Subcutaneous abdominal adipose tissue (tissue), 5 donors: ENCODE data around the gene TUSC2.
"Not testable (repeated sequence)": the region's sequence is repeated elsewhere in the genome, so short reads cannot be mapped to it uniquely, and the experiment has no call there.

Experiments
- H3K27ac ChIP-seq: one replicate; pipeline ENCODE4 v1.7.0; 2013; ENCODE audit warnings: low read depth, mild to moderate bottlenecking, inconsistent platforms, low read length, moderate library complexity
- H3K27me3 ChIP-seq, 5 donors: one replicate each; pipeline ENCODE4 v1.7.0; 2013; ENCODE audit warnings: low read length in 5 of 5, inconsistent platforms in 1 of 5; ENCODE audit not compliant: control insufficient read depth in 5 of 5, insufficient read depth in 4 of 5
- H3K36me3 ChIP-seq, 5 donors: one replicate each; pipeline ENCODE4 v1.7.0; 2013; ENCODE audit warnings: low read length in 5 of 5; ENCODE audit not compliant: control insufficient read depth in 5 of 5, insufficient read depth in 5 of 5
- H3K4me1 ChIP-seq, 5 donors: one replicate each; pipeline ENCODE4 v1.7.0; 2013; ENCODE audit warnings: low read length in 5 of 5, mild to moderate bottlenecking in 3 of 5, moderate library complexity in 1 of 5; ENCODE audit not compliant: control insufficient read depth in 5 of 5, insufficient read depth in 5 of 5
- H3K4me3 ChIP-seq, 5 donors: one replicate each; pipeline ENCODE4 v1.7.0; 2013; ENCODE audit warnings: low read length in 5 of 5, low read depth in 1 of 5
- H3K9ac ChIP-seq, 5 donors: one replicate each; pipeline ENCODE4 v1.7.0; 2013; ENCODE audit warnings: low read length in 5 of 5, mild to moderate bottlenecking in 4 of 5, moderate library complexity in 3 of 5
- H3K9me3 ChIP-seq, 5 donors: one replicate each; pipeline ENCODE4 v1.7.0; 2013; ENCODE audit warnings: low read length in 5 of 5; ENCODE audit not compliant: control insufficient read depth in 5 of 5
- donor health status: healthy.
- donor health status: healthy.
- donor health status: healthy.
- donor health status: healthy.
- donor health status: healthy.

Gene TUSC2

DNA sequence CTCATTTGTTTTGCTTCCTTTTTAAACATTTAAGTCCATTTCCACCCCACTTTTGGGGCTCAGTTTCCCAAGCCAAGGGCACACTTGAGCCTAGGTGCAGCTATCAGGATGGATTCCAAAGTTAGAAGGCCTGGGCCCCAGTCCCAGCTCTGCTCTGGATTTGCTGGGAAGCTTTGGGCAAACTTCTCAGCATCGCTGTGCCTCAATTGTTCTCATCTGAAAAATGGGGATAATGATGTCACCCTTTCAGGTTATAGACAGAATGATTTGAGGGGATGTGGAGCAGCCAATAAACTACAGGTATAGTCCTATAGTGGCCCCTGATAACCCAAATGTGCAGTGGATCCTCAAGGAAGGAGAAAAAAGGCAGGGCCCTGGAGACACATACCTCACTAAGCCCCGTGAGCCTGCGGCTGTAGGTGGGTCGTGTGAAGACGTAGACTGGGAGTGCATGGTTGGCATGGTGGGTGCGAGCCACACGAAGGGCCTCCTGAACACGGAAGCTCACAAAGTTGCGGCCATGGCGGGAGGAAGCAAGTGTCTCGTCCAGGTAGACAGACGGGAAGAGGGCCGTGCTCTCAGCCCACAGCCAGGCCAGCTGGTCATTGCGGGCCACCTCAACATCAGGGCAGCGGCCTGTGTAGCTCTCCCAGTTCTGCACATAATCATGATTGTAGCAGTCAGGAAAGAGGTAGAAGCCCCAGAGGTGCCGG lies 8.7 kb downstream of the TUSC2 start:
- H3K36me3 ChIP-seq = peaks cover 0 to 54% (median 49%) of the 10 kb centered on the region in 5 donors
- H3K9ac ChIP-seq = peak overlapping the region in 2 of 5 donors; percentile 10 to 53
- no peak overlapping the region for H3K27ac ChIP-seq
- H3K27me3 ChIP-seq = no peaks in the 10 kb centered on the region
- H3K4me1 ChIP-seq = peaks cover 28 to 84% (median 73%) of the 10 kb centered on the region in 5 donors
- H3K4me3 ChIP-seq = peak overlapping the region; percentile 22 to 95 (median 79)
- no peaks in the 10 kb centered on the region for H3K9me3 ChIP-seq

DNA sequence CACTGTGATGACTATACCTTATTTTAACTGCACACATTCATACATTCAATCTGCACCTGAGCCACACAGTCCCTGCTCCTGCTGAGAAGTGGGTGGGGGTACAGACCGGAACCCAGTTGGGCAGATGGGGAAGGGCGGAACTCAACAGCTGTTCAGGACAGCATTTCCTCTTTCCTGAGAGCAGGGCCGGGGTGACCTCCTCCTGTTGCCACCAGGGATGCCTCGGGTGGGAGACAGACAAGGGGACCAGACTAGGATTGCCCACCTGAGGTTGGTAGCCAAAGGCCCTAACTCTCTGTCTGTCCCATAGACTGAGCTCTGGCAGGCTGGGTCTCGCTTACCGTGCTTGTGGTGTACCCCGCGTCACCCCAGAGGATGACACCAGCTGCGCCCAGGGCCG lies 9.4 kb downstream of the TUSC2 start:
- Histone ChIP-seq H3K4me1 (peaks cover 26 to 82% (median 71%) of the 10 kb centered on the region in 5 donors), H3K27ac (no peak overlapping the region)

DNA sequence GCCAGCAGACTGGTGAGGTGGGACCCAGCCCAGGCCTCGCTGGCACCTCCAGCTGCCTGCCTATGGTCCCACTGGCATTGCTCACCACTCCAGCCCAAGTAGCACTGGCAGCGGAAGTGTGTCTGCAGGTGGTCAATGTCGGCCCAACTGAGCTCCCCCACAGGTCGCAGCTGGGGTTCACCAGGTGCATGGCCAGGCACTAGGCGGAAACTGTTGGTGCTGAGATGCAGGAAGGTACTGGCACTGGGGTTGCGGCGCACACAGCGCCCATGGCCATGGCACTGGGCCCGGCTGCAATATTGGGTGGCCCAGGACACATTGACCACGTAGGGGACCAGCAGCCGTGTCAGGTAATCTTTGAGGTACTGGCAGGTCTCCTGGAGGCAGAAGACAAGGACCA lies 9.9 kb downstream of the TUSC2 start:
- H3K9ac ChIP-seq = peak overlapping the region in 2 of 5 donors; percentile 28 to 33
- peaks cover 26 to 77% (median 66%) of the 10 kb centered on the region in 5 donors for H3K4me1 ChIP-seq
- H3K9me3 ChIP-seq = no peaks in the 10 kb centered on the region
- peaks cover 0 to 54% (median 49%) of the 10 kb centered on the region in 5 donors for H3K36me3 ChIP-seq
- no peaks in the 10 kb centered on the region for H3K27me3 ChIP-seq
- peak overlapping the region in 2 of 5 donors; percentile 79 to 81 for H3K4me3 ChIP-seq
- no peak overlapping the region for H3K27ac ChIP-seq

More for the DNA sequence above, 9.4 kb downstream of the TUSC2 start:
- Histone ChIP-seq H3K9me3 (no peaks in the 10 kb centered on the region), H3K36me3 (peaks cover 0 to 54% (median 49%) of the 10 kb centered on the region in 5 donors), H3K4me3 (peak overlapping the region in 4 of 5 donors; percentile 22 to 95 (median 80)), H3K9ac (peak overlapping the region in 2 of 5 donors; percentile 10 to 53), H3K27me3 (no peaks in the 10 kb centered on the region)

DNA sequence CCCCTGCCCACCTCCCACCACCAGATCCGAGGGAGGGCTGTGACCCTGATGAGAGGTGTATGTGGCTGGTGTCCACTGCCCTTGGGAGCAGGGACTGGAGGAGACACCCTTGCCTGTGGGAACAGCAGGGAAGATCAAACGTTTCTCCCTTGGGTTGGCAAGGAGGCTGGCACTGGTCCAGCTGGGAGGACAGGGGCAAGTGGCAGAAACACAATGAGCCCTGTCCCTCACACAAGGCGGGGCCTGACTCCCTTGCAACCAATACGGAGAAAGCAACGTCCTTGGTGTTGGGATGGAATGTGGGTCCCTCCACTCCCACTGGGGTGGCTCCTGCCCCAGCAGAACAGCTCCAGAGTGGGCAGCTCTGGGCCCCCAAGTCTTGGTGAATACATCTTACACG lies 10.7 kb downstream of the TUSC2 start:
- Histone ChIP-seq H3K27ac (peak overlapping the region; percentile 23), H3K27me3 (no peaks in the 10 kb centered on the region), H3K9ac (peak overlapping the region in 1 of 5 donors; percentile 53), H3K36me3 (peaks cover 0 to 54% (median 49%) of the 10 kb centered on the region in 5 donors), H3K4me1 (peaks cover 26 to 68% (median 57%) of the 10 kb centered on the region in 5 donors), H3K9me3 (no peaks in the 10 kb centered on the region), H3K4me3 (no peak overlapping the region)

DNA sequence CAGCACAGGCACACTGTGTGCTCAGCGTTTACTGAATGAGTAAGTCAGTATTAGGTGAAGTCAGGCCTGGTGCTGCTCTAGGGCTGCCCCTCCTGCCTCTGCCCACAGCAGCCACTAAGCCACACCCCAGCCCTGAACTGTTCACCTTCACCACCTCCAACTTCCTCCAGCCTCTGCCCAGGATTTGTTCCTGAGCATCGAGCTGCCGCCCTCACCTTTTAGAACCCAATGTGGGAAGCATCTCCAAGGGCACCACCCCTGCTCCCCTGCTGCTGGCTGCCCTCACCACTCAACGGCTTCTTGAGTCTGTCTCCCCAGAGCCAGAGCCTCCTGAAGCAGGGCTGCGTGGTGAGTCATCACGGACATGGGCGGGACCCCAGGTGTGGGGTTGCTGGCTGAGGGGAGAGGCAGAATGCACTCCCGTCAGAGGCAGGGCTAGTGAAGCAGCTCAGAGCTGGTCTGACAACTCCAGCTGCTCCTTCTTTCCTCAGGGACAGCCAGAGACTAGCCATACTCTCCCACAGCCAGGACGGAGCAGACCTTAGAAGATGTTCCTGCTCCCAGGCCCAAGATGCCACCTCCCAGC lies 11.3 kb downstream of the TUSC2 start:
- Histone ChIP-seq H3K4me1 (peaks cover 26 to 63% (median 52%) of the 10 kb centered on the region in 5 donors), H3K4me3 (no peak overlapping the region), H3K9me3 (no peaks in the 10 kb centered on the region), H3K36me3 (peaks cover 0 to 54% (median 49%) of the 10 kb centered on the region in 5 donors), H3K9ac (peak overlapping the region in 1 of 5 donors; percentile 53), H3K27me3 (no peaks in the 10 kb centered on the region), H3K27ac (peak overlapping the region; percentile 23)

DNA sequence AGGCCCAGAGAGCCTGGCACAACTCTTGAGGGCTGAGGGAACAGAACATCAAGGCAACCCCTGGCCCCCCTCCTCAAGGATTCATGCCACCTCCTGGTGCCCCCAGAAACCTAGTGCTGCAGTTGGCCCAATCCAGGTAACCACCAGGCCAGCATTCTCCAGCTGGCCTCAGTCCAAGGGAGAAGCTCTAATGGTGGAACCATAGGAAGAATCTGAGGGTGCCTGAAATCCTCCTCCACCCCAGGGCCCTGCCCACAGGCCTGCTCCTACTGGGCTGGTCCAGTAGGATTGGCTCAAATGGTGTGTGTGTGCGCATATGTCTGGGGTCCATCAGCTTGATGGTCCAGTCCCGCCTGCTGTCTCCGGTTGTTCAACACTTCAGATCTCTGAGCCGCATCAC lies 13.2 kb downstream of the TUSC2 start:
- Histone ChIP-seq H3K27me3 (no peaks in the 10 kb centered on the region), H3K9me3 (no peaks in the 10 kb centered on the region), H3K4me1 (peaks cover 20 to 51% (median 42%) of the 10 kb centered on the region in 5 donors), H3K36me3 (peaks cover 0 to 51% (median 47%) of the 10 kb centered on the region in 5 donors), H3K4me3 (no peak overlapping the region), H3K9ac (no peak overlapping the region), H3K27ac (peak overlapping the region; percentile 25)

GRCh38 chr3:50314342-50314741 lies 13.7 kb downstream of the TUSC2 start:
- peaks cover 0 to 46% (median 42%) of the 10 kb centered on the region in 5 donors for H3K36me3 ChIP-seq
- peak overlapping the region in 1 of 5 donors; percentile 5 for H3K9ac ChIP-seq

GRCh38 chr3:50312041-50312440 lies 16.0 kb downstream of the TUSC2 start:
- not testable (repeated sequence) for H3K27ac ChIP-seq, H3K9me3 ChIP-seq, H3K9ac ChIP-seq, H3K27me3 ChIP-seq, H3K4me3 ChIP-seq
- peaks cover 0 to 27% (median 20%) of the 10 kb centered on the region in 5 donors for H3K36me3 ChIP-seq
- peaks cover 3 to 23% (median 17%) of the 10 kb centered on the region in 5 donors for H3K4me1 ChIP-seq

More at GRCh38 chr3:50314342-50314741, 13.7 kb downstream of the TUSC2 start:
- Histone ChIP-seq H3K9me3 (no peaks in the 10 kb centered on the region), H3K4me3 (no peak overlapping the region), H3K4me1 (peaks cover 16 to 46% (median 37%) of the 10 kb centered on the region in 5 donors), H3K27me3 (no peaks in the 10 kb centered on the region), H3K27ac (peak overlapping the region; percentile 25)

GRCh38 chr3:50304601-50305000 lies 23.4 kb downstream of the TUSC2 start:
- Histone ChIP-seq H3K4me1 (peaks cover 13 to 37% (median 27%) of the 10 kb centered on the region in 5 donors), H3K9ac (no peak overlapping the region), H3K27ac (no peak overlapping the region), H3K9me3 (no peaks in the 10 kb centered on the region), H3K36me3 (no peaks in the 10 kb centered on the region), H3K4me3 (no peak overlapping the region), H3K27me3 (no peaks in the 10 kb centered on the region)
